HG03460 (cell line): ENCODE results near the gene TNNT3.

Experiments
- ATAC-seq: cut with Tn5 transposase; IDR thresholded peaks from one replicate; pipeline ENCODE4 v1.9.1; 2021; ENCODE audit not compliant: unreplicated experiment

TNNT3 gene

GRCh38 chr11:1921574-1922141 lies 2.2 kb downstream of the TNNT3 start:
- no peak for ATAC-seq

GRCh38 chr11:1922481-1923081 lies 3.1 kb downstream of the TNNT3 start:
- ATAC-seq, result no peak

GRCh38 chr11:1923201-1923956 lies 3.9 kb downstream of the TNNT3 start:
- ATAC-seq, result no peak

GRCh38 chr11:1924181-1924580 lies 4.7 kb downstream of the TNNT3 start:
- no peak for ATAC-seq

- ATAC-seq, result no peak
Measured at GRCh38 chr11:1924646-1925372, 5.3 kb downstream of the TNNT3 start.

GRCh38 chr11:1925373-1926155 lies 6.1 kb downstream of the TNNT3 start:
- no peak for ATAC-seq

- no peak for ATAC-seq
Measured at GRCh38 chr11:1926156-1927025, 6.9 kb downstream of the TNNT3 start.

GRCh38 chr11:1927026-1927847 lies 7.7 kb downstream of the TNNT3 start:
- ATAC-seq, result no peak

- no peak for ATAC-seq
Measured at GRCh38 chr11:1927848-1928469, 8.5 kb downstream of the TNNT3 start.

GRCh38 chr11:1928470-1928890 lies 9.0 kb downstream of the TNNT3 start:
- ATAC-seq, result no peak

- ATAC-seq, result no peak
Measured at GRCh38 chr11:1928891-1929541, 9.5 kb downstream of the TNNT3 start.

- ATAC-seq, result no peak
Measured at GRCh38 chr11:1929621-1930461, 10.3 kb downstream of the TNNT3 start.

GRCh38 chr11:1930462-1930830 lies 10.9 kb downstream of the TNNT3 start:
- ATAC-seq, result no peak

- no peak for ATAC-seq
Measured at GRCh38 chr11:1931341-1932104, 12.0 kb downstream of the TNNT3 start.

GRCh38 chr11:1932105-1932480 lies 12.6 kb downstream of the TNNT3 start:
- no peak for ATAC-seq

- ATAC-seq, result no peak
Measured at GRCh38 chr11:1932681-1933080, 13.2 kb downstream of the TNNT3 start.
